Stimulated activated CD4-positive, alpha-beta T cell treated with anti-CD3 and anti-CD28 coated beads, Interleukin-4, amount 100 ng/mL, for 1 hour (primary cell): Measurements from ENCODE around the gene MAST4.

Experiments used
- DNase-seq: peaks from one replicate; pipeline ENCODE4 v3.0.0-alpha.2; 2020

Gene MAST4

DNA sequence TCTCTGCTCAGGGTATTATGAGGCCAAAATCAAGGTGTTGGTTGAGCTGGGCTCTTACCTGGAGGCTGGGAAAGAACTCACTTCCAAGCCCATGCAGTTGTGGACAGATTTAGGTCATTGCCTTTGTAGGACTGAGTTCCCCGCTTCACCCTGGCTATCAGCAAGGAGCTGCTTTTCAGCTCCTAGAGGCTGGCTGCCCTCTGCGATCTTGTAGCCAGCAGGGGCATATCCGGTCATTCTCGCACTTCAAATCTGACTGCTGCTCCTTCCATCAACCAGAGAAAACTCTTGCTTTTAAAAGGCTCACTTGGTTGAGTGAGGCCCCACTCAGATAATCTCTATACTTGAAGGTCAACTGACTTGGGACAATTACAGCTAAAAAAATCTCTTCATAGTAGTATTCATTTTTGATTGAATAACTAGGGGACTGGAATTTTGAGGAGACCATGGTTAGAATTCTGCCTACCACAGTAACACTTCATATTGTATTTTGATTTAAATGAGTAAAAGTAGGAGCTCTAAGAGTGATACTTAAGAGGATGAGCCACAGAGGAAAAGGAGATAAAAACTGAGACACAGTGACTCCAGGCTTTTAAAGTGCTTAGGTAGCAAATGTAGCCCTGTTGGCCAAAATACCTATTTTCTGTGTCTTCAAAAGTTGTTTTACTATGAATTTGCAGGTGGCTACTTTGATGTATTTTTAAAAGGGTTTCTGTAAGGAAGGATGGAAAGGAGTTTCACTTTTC is 463.0 kb downstream of the MAST4 start:
- no peak for DNase-seq

DNA sequence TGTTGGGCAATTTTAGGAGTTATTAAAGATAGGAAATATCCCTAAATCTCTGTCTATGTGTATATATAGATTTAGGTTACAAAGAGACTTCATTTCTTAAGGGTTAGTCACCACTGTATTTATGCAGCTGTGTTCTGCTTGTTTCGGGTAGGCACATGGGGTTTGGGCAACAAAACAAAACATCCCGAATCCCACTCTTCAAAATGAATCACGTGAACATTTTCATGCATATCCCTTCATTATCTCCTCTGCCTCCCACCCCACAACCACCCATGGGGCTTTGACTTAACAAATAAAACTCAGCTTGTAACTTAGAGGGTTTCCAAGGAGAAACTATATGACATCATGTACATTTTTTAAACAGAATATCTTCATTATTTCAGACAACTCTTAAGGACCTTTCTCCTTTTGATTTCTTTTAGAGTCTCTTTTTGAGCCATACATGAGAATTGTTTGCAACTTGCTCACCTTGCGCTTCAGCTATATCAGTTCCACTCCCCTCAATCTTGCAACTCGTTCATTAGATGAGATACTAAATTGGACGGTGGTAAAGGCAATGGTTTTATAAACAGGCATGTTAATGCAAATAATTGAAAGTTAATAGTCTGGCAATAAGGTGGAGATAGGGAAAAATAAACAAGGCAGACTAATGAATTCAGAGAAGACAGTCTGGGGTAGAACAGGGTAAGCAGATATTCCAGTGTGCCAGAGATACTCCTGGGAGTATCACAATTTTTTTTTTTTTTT is 463.7 kb downstream of the MAST4 start:
- DNase-seq, result no peak

DNA sequence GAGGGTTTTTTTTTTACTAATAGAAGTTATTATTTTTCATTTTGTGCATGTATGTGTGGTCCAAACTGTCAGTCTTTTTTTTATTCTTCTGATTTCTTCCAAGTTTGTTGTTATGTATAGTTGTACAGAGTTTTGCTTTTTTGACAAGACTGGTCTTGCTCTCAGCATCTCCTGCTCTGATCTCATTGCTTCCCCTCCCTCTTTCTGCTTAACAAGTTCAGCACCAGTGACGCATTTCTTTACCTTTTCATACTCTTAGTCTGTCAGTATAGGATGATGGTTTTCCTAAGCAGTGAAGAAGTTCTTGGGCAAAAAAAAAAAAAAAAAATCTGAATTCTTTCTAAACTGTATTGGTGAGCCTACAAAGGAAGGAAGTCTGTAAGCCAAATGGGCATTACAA is 465.3 kb downstream of the MAST4 start:
- no peak for DNase-seq

DNA sequence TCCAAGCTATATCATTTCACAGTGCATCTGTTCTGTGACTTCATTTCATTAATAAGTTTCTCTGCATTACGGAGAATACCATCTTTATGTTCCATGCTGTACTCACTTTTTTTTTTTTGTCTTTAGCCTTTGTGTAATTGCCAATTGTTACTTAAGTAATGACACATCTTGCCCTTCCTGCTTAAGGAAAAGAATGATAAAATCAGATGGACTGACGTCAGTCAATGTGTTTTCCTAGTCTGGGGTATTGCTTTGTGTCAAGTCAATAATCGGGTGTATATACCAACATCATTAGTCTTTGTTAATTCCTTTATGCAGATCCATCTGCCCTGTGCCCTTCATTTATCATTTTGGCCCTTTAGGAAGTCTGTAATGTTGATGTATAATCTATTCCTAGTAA is 466.9 kb downstream of the MAST4 start:
- no peak for DNase-seq

DNA sequence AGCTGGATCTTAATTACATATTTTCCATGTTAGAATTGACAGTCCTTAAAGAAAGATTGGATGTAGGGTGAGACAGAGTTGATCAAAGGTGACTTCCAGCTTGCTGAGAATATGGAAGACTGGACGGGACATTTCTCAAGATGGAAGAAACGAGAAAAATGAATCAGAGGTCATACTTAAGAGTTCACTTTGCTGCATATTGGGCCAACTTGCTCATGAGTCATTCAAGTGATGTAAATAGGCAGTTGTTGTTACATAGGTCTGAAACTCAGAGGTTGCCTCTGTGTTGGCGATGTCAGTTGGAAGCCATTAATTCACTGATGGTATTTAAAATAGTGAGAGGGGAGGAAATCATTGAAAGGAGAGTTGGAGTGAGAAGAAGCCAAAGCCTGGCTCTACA is 467.6 kb downstream of the MAST4 start:
- DNase-seq, result no peak

DNA sequence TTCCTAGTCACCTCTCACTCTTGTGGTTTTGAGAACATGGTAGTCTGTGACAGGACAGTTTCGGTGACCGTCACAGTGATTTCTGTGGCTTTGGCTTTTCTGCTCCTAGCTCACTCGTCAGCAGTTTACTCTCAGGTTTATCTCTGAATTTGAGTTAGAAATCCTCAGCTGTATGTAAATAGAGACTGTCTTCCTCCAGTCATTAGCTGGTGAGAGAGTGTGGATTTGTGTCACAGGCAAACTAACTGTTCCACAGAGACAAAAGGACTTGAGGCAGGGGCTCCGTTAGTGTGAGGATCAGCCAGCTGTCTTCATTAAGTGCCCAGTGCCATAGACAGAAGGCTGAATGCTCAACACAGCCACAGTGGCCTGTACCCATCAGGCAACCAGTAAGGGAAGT is 469.0 kb downstream of the MAST4 start:
- no peak for DNase-seq

DNA sequence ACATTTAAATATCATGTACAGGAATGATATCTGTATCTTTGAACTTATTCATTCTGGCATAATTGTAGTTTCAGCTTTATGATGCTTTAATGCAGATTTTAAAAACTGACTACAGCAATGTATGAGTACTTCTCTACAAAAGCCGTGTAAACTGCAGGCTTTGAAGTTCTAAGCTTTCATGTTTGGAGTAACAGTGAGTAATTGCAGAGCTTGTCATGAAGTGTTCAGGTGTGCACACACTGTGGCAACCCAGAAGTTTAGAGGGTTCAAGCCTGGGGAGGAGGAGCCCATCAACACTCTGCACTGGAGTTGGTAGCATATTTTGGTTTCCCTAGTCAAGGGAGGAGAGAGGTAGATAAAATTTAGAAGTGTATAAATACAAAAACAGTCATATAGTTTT is 469.5 kb downstream of the MAST4 start:
- DNase-seq, result no peak

DNA sequence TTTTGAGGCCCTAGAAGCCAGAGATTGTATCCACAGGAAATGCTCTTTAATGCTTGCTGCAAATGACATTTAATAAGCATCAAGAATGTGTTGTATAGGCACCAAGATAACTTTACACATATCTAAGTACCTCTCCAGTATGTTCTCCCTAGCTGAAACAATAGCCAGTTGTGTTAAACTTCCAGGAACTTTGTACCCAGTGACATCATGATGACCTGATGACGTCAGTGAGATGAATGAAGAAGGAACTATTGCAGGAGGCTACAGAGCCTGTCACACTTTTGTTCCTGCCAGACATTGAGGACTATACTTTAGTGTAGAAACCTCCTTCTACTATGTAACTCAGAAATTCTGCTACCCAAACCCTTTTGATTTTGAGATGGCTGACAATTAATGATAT is 470.6 kb downstream of the MAST4 start:
- no peak for DNase-seq

DNA sequence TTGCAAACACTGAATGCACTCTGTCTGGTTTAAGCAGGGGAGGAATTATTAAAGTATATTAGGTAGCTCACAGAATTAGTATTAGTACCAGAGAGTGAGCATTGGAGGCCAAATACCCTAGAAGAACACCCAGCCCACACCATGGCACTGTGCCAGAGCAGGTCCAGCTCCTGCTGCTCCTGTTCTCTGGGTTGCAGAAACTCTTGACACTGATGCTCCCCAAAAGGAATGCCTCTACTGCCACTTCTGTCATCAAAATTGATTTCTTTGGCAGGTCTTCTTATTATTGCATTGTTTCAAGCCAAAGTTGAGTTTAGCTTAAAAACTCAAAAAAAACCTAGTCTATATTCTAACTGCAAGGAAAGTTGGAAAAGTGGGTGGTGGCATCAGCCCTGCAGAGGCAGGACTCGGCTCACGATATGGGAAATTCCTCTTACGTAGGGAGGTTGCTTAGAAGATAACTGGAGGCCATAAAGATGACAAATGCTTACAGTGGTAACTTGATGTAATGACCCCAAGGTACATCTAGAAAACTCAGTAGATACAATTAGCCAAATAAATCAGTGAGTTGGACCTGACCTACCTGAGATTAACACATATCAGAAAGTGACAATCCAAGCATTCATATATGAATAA is 477.0 kb downstream of the MAST4 start:
- no peak for DNase-seq

DNA sequence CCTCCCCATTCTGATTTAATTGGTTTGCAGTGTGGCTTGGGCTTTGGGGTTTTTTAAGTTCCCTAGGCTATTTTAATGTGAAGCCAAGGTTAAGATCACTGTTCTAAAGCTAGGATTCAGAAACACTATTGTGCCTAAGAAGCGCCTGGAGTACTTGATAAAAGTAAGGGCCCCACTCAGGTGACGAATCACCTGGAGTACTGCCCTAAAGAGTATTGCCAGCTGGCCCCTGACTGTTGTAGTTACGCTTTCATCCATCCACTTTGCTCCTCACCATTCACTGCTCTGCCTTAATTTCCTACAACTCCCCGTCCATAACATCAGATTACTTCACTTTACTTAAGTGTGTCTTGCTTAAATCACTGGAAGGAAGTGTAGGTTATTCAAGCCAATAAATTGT is 481.1 kb downstream of the MAST4 start:
- DNase-seq, result no peak

DNA sequence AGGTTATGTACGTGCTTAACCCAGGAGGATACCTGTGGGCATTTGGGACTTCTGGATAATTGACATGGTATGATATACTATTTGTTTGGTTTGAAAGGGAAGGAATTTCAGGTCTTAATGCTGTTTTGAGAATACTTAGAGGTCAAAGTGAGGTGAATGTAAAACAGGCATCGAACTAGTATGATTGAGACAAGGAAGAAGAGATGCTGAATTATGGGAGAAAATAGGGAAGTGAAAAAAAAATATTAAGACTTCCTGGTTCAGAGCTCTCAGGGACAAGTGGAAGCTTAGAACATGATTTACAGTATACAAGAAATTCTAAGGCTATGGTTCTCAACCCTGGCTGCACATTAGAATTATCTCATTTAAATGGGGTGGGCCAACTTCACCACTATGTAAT is 485.1 kb downstream of the MAST4 start:
- no peak for DNase-seq

DNA sequence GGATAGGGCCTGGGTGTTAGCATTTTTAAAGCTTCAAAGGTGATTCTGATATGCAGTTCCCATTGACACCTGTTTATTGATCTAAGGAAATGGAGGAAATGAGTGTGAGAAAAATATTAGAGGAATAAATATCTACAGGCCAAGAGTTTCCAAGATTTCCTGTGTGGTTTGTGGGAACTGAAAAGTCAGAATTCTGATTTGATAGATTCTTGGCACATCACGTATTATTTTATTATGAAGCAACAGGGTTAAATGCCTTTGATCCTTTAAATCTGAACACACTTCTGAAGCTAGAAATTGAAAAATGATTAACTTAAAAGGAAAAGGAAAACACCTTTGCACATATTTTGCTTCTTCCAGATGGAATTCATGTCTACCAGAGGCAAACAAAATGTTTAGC is 486.7 kb downstream of the MAST4 start:
- no peak for DNase-seq

DNA sequence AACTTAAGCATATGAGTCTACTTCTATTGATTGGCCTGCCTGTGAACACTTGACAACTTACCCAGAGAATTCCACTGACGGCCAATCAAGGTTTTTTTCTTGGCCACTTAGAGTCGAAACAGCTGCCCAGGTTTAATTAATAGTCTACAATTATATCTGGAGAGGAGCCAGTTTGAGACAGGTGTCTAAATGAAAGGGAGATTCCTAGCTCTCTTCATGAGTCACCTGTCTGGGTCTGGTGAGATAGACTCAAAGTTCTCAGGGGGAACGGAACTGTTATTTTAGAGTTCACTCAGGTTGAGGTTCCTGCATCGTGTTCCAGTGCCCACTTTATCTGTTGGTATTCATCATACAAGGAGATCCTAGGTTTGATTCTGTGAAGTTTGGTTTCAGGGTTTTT is 489.4 kb downstream of the MAST4 start:
- no peak for DNase-seq

DNA sequence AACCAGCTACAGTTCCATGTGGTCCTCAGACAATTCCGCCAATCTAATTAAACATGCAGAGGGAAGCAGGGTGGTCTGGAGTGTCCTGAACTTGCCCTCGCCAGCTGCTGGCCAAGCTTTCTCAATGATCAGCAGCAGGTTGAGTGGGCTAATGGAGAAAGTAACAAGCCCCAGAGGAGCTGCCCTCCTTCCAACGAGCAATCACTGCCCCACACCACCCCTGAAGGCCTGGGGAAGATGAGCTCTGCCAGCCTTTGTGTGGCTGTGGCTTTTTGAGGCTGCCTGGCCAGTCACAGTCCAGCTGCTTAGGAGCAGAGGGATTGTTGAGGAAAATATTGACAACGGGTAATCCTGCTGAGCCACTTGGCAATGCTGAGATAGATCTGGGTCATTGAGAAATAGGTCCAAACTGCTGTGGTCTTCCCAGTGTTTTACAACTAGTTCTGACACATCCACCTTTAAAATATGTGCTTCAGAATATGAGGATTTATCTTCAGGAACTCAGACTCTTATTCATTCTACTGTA is 493.1 kb downstream of the MAST4 start:
- DNase-seq, result no peak

DNA sequence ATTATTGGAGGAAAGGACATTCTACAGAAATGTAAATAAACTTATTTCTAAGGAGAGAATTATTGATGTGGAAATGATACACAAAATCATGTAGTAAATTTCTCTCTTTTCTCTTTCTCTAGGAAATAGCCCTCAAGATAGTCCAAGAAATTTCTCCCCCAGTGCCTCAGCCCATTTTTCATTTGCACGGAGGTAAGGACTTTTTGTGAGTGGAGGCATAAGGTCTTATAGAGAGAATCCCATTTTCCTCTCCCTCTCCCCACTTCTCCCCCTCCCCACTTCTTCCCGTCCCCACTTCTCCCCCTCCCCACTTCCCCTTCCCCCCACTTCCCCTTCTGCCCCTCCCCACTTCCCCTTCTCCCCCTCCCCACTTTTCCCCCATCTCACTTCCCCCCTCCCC is 493.8 kb downstream of the MAST4 start:
- no peak for DNase-seq

DNA sequence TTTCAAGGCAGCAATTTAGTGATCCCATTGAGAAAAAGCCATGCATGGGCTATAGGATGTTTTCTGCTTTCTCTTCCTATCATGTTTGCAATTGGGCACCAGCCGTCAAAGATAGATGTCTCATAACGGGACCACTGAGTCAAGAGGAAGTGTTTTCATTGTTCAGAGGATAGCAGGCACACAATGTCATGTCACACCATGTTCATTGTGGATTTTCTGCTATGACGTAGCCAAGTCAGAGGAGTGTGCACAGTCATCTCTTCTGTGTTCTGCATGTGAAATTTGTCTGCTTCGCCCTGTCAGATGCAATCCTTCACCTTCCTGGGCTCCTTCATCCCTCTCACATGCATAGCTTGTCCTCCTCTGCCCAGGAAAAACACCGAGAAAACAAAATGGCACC is 494.4 kb downstream of the MAST4 start:
- no peak for DNase-seq

DNA sequence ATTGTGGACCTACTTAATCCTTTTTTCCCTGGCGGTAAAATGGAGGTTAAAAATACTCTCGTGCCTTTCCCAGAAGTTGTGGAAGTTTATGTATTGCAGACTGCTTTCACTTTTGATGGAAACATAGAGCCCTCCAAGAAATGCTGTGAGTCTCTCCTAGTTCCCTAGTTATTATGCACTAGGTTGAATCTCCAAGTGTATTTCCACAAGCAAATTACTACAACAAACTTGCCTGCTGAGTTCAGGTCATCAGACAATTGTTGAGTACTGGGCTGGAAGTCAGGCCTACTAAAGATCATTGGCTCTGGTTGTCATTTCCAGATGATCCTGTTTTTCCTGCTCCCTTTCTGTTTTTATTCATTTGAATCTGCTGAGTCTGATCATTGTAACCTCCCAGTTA is 496.3 kb downstream of the MAST4 start:
- no peak for DNase-seq

DNA sequence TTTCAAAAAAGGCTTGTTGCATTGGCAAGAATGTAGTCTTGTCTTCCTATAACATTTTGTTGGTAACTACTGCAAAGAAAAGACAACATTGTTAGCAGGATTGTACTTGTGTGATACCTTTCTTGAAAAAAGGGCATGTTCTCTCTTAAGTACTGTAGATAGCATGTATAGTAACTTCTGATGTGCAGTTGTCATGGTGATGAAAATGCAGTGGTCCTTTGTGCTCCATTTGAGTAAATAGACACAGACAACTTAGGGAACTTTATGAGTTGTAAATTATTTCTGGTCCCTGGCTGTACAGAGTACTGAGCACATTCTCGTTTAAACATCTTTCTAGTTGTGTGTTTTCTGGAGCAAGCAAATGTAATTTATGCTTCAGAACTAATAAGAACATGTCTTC is 497.1 kb downstream of the MAST4 start:
- no peak for DNase-seq

DNA sequence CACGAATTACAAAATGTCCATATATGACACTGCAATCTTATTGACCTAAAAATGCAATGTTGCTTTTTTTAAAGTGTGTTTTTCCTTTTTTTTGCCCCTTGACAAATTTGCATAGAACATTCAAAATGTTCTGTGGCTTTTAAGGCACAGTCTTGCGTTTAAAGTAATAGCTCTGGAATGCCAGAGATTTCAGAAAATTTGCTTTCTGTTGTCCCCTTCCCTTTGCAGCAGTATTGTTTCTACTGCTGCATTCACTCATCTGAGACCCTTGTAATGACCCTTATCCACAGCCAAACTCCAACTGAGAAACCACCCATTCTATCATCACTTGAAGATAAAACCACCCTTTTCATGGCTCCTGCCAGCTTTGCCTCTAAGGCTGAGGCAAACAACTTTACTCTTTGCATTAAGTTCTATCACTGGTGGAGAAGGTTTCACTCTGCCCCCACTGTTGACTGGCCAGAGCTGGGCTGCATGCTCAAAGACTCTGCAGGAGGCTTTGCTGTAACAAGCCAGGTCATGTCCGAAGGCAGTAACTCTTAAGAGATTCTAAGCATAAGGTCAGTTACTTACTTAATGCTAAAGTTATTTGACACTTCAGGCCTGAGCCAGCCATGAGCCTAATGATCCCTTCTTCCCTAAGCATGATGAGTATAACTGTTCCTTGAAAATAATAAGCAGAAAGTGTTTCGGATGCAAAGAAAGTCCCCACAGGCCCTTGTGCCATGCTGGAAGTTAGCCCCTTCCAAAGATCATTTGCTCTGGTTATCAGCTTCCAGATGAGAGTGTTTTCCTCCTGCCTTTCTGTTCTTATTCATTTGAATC is 498.5 kb downstream of the MAST4 start:
- no peak for DNase-seq

DNA sequence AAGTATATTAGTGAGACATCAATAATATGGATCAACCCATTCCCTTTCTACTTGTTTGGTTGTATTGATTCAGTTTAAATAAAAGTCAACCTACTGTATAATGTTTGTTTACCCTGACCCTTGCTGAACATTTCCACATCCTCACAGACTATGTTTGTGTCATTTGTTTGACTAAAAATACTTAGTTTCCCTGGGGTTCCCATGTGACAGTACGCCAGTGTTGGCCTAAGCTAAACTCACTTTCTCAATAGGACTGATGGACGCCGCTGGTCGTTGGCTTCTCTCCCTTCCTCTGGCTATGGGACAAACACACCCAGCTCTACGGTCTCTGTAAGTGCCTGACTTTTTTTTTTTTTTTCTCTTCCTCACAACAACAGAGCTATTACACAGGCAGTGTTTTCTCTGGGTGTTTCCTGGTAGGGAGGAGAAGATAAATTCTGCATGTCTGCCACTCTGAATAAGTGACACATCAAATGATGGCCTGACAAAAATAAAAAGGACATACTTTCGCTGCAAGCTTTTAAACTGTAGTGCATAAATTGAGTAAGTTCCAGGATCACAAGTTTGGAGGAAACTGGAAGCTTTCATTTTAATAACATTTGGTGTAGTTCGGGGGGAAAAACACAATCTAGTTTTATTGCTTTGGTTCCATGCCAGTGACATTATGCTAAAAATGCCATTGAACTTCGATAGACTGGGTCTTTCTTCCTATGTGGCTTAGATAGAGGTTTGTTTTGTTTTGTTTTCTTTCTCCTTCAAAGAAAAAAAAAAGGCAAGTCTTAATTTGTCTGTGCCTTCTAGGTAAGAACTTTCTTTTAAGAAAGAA is 499.4 kb downstream of the MAST4 start:
- no peak for DNase-seq

DNA sequence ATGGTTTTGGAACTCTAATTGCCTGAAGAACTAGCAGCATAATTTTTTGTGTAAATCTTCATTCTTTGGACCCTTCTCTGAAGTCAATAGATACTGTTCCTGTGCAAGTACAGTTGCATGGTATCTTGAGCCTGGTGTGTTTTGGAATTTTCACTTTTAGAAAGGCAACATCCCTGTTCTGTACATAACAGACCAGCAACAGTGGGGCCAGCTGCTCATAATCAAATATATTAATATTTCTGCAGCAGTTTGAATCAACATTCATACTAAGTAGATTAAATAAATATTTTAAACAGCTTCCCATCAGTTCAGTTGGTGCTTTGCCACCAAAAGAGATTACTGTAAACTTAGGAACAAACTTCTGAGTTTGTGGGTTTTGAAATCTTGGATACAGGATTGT is 502.5 kb downstream of the MAST4 start:
- no peak for DNase-seq

DNA sequence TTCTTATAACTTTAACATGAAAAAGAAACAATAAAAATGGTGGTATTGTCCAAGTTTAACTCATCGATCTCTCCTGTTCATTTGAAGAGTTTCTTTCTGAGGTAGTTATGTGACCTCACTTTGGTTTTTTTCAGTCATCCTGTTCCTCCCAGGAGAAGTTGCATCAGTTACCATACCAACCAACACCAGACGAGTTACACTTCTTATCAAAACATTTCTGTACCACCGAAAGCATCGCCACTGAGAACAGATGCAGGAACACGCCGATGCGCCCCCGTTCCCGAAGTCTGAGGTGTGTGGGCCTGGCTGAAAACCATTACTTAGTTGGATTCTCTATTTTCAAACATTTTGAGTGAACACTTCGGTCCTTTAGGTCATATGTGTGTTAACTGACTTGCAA is 504.1 kb downstream of the MAST4 start:
- DNase-seq, result no peak
